Measurements from ENCODE around the gene NAA60.

NAA60 gene

DNA sequence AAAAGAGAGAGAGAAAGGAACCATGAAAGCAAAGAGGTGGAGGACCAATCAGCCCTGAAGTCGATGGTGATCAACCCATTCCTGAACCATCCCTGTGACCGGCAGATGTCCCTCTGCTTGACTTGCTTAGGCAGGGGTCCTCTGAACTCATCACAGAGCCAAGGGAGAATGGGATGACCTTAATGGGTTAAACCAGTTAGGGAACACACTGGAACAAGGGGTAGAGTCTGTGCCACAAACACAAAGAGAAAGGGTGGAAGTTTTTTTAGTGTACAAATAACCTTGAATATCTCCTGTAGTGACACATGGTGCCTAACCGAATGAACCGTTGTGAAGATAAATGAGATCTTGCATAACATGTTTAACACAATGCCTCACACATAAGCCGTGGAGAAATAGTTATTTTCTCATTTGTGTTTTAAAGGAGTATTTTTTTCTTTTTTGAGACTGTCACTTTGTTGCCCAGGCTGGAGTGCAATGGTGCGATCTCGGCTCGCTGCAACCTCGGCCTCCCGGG, 11.2 kb downstream of the NAA60 start:
- ChIA-PET POLR2A (ENCODE audit: low non-redundant PET) (no interaction called here), CTCF (no interaction called here)
- H3K27ac ChIP-seq, result no peak overlapping the region
- TF ChIP-seq, protein P1, sequence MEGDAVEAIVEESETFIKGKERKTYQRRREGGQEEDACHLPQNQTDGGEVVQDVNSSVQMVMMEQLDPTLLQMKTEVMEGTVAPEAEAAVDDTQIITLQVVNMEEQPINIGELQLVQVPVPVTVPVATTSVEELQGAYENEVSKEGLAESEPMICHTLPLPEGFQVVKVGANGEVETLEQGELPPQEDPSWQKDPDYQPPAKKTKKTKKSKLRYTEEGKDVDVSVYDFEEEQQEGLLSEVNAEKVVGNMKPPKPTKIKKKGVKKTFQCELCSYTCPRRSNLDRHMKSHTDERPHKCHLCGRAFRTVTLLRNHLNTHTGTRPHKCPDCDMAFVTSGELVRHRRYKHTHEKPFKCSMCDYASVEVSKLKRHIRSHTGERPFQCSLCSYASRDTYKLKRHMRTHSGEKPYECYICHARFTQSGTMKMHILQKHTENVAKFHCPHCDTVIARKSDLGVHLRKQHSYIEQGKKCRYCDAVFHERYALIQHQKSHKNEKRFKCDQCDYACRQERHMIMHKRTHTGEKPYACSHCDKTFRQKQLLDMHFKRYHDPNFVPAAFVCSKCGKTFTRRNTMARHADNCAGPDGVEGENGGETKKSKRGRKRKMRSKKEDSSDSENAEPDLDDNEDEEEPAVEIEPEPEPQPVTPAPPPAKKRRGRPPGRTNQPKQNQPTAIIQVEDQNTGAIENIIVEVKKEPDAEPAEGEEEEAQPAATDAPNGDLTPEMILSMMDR (conservative IDR thresholded peaks at IDR 0.05; ENCODE audit: low read depth), result no peak
- no peak for DNase-seq (ENCODE audit: low spot score)

DNA sequence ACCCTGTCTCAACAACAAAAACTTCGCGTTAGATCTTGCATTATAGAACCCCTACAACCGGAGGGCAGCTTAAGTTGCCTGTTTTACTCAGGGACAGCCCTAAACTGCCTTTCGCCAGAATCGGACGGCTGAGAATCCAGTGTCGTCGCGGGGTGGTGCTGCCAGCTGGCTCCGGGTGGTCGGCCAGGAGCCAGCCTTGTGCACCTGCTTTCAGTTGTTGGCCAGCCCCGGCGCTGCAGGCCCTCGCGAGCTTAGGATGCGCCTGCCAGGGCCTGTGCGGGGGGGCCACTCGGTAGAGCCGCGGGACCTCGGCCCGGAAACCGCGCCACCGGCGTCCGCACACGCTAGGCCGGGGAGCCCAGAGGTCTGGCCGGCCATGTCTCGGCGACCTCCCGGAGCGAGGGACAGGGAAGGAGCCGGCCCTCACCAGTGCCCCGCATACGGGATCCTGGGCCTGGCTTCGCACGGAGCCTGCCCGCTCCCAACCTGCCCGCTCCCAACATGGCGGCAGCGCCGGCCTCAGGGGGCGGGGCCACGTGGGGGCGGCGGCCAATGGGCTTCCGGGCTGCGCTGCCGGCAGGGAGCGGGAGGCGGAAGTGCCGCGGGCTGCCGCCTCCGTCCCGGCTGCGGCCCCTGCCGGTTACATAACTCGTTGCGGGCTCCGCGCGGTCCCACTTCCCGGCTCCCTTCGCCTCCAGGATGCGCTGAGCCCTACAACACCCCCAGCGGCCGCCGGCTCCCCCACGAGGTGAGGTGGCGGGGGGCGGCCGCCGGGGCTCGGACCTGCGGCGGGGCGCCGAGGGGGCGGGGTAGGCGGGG, 14.2 kb downstream of the NAA60 start:
- ChIA-PET POLR2A (ENCODE audit: low non-redundant PET) (interaction anchor here (0.5 to 0.8 kb wide), 2 partner anchors 13 to 79 kb away, joined by 3 to 5 read pairs; no protein-coding TSS in a partner anchor), CTCF (no interaction called here)
- peak; percentile 98 for DNase-seq (ENCODE audit: low spot score)
- TF ChIP-seq, protein P1 (conservative IDR thresholded peaks at IDR 0.05; ENCODE audit: low read depth), result peak; percentile 28
- peak overlapping the region; percentile 86 for H3K27ac ChIP-seq

- ChIA-PET POLR2A (ENCODE audit: low non-redundant PET) (no interaction called here), CTCF (interaction anchor here (0.7 kb wide), 1 partner anchor 400 kb away, joined by 3 read pairs; no protein-coding TSS in a partner anchor)
- peak overlapping the region; percentile 86 for H3K27ac ChIP-seq
- DNase-seq (ENCODE audit: low spot score), result peak; percentile 49
- TF ChIP-seq, protein P1 (conservative IDR thresholded peaks at IDR 0.05; ENCODE audit: low read depth), result no peak
Measured at GRCh38 chr16:3458278-3458851, 14.9 kb downstream of the NAA60 start.

DNA sequence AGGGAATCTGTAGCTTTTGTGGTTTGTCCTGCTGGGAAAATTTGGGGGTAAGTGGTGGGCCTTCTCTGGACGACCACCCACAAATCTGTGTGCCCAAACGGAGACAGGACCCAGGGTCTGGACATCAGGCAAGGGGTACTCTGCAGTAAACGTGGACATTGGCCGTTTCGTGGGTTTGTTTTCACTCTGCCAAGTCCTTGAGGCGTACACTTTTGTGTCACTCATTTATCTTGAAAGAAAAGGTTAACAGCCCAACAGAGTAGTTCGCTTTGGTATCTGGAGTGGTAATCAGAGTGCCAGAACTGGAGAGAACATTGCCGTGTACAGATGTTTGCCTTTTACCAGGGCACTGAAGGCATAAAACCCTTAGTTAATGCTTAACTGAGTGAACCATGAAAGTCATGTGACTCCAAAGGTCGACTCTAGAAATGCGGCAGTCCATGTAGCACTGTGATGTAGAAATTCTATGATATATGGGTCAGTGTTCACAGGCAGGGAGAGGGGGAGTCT, 15.4 kb downstream of the NAA60 start:
- ChIA-PET CTCF (interaction anchor here (0.7 kb wide), 1 partner anchor 400 kb away, joined by 3 read pairs; no protein-coding TSS in a partner anchor), POLR2A (ENCODE audit: low non-redundant PET) (no interaction called here)
- H3K27ac ChIP-seq, result peak overlapping the region; percentile 86
- DNase-seq (ENCODE audit: low spot score), result no peak
- TF ChIP-seq, protein P1 (conservative IDR thresholded peaks at IDR 0.05; ENCODE audit: low read depth), result no peak

- POLR2A ChIA-PET (ENCODE audit: low non-redundant PET), result no interaction called here
- DNase-seq (ENCODE audit: low spot score), result no peak
- CTCF ChIA-PET, result no interaction called here
- no peak overlapping the region for H3K27ac ChIP-seq
- TF ChIP-seq, protein P1 (conservative IDR thresholded peaks at IDR 0.05; ENCODE audit: low read depth), result no peak
Measured at GRCh38 chr16:3459401-3460090, 16.1 kb downstream of the NAA60 start.

- ChIA-PET CTCF (no interaction called here), POLR2A (ENCODE audit: low non-redundant PET) (no interaction called here)
- H3K27ac ChIP-seq, result no peak overlapping the region
- TF ChIP-seq, protein P1 (conservative IDR thresholded peaks at IDR 0.05; ENCODE audit: low read depth), result no peak
- no peak for DNase-seq (ENCODE audit: low spot score)
Measured at GRCh38 chr16:3460121-3460520, 16.6 kb downstream of the NAA60 start.
